DND-41 (cell line): ENCODE results near the gene CDK5.
A peak's percentile ranks its signal among the peaks of the same experiment; 100 is the strongest.

ENCODE experiments used
- ATAC-seq: fragments of 200-7000 bp; cut with Tn5 transposase; 3 replicates; pipeline ENCODE4 v1.9.1; 2021; ENCODE audit warnings: low read depth; ENCODE audit not compliant: insufficient read depth
- DNase-seq: peaks from one replicate; pipeline ENCODE4 v3.0.0-alpha.2; 2020
- H2AFZ ChIP-seq: 2 replicates; pipeline ENCODE4 v1.6.0; 2012; ENCODE audit warnings: low read depth, low read length
- H3K27ac ChIP-seq: 2 replicates; pipeline ENCODE4 v1.5.1; 2012; ENCODE audit warnings: low read length, inconsistent platforms
- H3K27me3 ChIP-seq: fragments of 200-600 bp; sonication (generic); 2 replicates; pipeline ENCODE4 v1.6.0; 2012; ENCODE audit warnings: low read length, mild to moderate bottlenecking, inconsistent platforms; ENCODE audit not compliant: insufficient read depth, poor library complexity
- H3K36me3 ChIP-seq: 2 replicates; pipeline ENCODE4 v1.5.1; 2012; ENCODE audit warnings: low read length, inconsistent platforms; ENCODE audit not compliant: insufficient read depth
- H3K4me1 ChIP-seq: 2 replicates; pipeline ENCODE4 v1.5.1; 2012; ENCODE audit warnings: mild to moderate bottlenecking, low read length; ENCODE audit not compliant: insufficient read depth
- H3K4me2 ChIP-seq: 2 replicates; pipeline ENCODE4 v1.6.0; 2012; ENCODE audit warnings: mild to moderate bottlenecking, moderate library complexity, low read length, inconsistent platforms; ENCODE audit not compliant: insufficient read depth
- H3K4me3 ChIP-seq, 2 experiments: fragments of 200-600 bp in 1 of 2; shearing (Covaris generic) in 1 of 2; 2 replicates each; pipeline ENCODE4 v1.5.1; 2012 to 2016; ENCODE audit warnings: inconsistent platforms in 2 of 2, low read length in 2 of 2, mild to moderate bottlenecking in 2 of 2, low read depth in 1 of 2, moderate library complexity in 1 of 2
- H3K79me2 ChIP-seq: 2 replicates; pipeline ENCODE4 v1.6.0; 2012; ENCODE audit warnings: low read length, inconsistent platforms; ENCODE audit not compliant: insufficient read depth
- H3K9ac ChIP-seq: 2 replicates; pipeline ENCODE4 v1.6.0; 2012; ENCODE audit warnings: low read depth, mild to moderate bottlenecking, inconsistent platforms, low read length, moderate library complexity
- H3K9me3 ChIP-seq: 2 replicates; pipeline ENCODE4 v1.5.1; 2012; ENCODE audit warnings: low read length, moderate library complexity, mild to moderate bottlenecking, inconsistent platforms; ENCODE audit not compliant: insufficient read depth, severe bottlenecking
- H4K20me1 ChIP-seq: 2 replicates; pipeline ENCODE4 v1.6.0; 2012; ENCODE audit warnings: low read length; ENCODE audit not compliant: insufficient read depth
- CTCF ChIP-seq: IDR thresholded peaks from 2 replicates; pipeline ENCODE4 v1.5.1; 2012; ENCODE audit warnings: borderline replicate concordance, low read length, moderate library complexity, mild to moderate bottlenecking; ENCODE audit not compliant: poor library complexity, severe bottlenecking; ENCODE audit errors: extremely low read depth
- EZH2 ChIP-seq: IDR thresholded peaks from 3 replicates; pipeline ENCODE4 v1.6.1; 2012; ENCODE audit warnings: borderline replicate concordance, low read depth, mild to moderate bottlenecking, moderate library complexity, low read length, inconsistent platforms; ENCODE audit not compliant: severe bottlenecking

CDK5 gene

GRCh38 chr7:151080522-151081169 lies 22.9 kb upstream of the CDK5 start, which contains the start of gene FASTK:
Gene FASTK, minus strand, starts transcription at chr7:151080809. Its CDS starts 43 bp downstream, at chr7:151080766.
- H4K20me1 ChIP-seq: peaks cover 39% of the 10 kb centered on the region
- ATAC-seq: peak; percentile 83
- TF ChIP-seq EZH2: no peak
- peak; percentile 91 for DNase-seq
- H3K4me3 ChIP-seq: peak within 1 kb of the TSS; percentile 91 to 93
- H3K27me3 ChIP-seq: peaks cover 10% of the 10 kb centered on the region
- H3K27ac ChIP-seq: peak within 1 kb of the TSS; percentile 92
- H3K36me3 ChIP-seq: peaks cover 54% of the 10 kb centered on the region
- peak within 1 kb of the TSS; percentile 94 for H2AFZ ChIP-seq
- no peaks in the 10 kb centered on the region for H3K9me3 ChIP-seq
- peaks cover 60% of the 10 kb centered on the region for H3K4me1 ChIP-seq
- peaks cover 49% of the 10 kb centered on the region for H3K79me2 ChIP-seq
- H3K4me2 ChIP-seq: peak within 1 kb of the TSS; percentile 97
- peak within 1 kb of the TSS; percentile 99 for H3K9ac ChIP-seq

- ATAC-seq: peak; percentile 4
- peak overlapping the region; percentile 99 for H3K9ac ChIP-seq
- H3K36me3 ChIP-seq: peaks cover 60% of the 10 kb centered on the region
- DNase-seq: peak; percentile 39
- peaks cover 49% of the 10 kb centered on the region for H3K79me2 ChIP-seq
- H3K4me3 ChIP-seq: peak overlapping the region; percentile 91 to 93
- peak overlapping the region; percentile 97 for H3K4me2 ChIP-seq
- peak overlapping the region; percentile 92 for H3K27ac ChIP-seq
- peak overlapping the region; percentile 94 for H2AFZ ChIP-seq
- TF ChIP-seq EZH2 (no peak), CTCF (no peak)
- no peaks in the 10 kb centered on the region for H3K9me3 ChIP-seq
- H4K20me1 ChIP-seq: peaks cover 39% of the 10 kb centered on the region
- H3K4me1 ChIP-seq: peaks cover 55% of the 10 kb centered on the region
- H3K27me3 ChIP-seq: peaks cover 4% of the 10 kb centered on the region
Observed at GRCh38 chr7:151080067-151080521, 22.4 kb upstream of the CDK5 start.

- H3K27ac ChIP-seq: peak overlapping the region; percentile 92
Observed at GRCh38 chr7:151079199-151079910, 21.7 kb upstream of the CDK5 start.

More at GRCh38 chr7:151079199-151079910, 21.7 kb upstream of the CDK5 start:
- TF ChIP-seq EZH2 (no peak), CTCF (no peak)
- no peak for ATAC-seq
- H3K9me3 ChIP-seq: no peaks in the 10 kb centered on the region
- DNase-seq: no peak
- peak overlapping the region; percentile 91 to 93; a peak in 3 of 4 replicates for H3K4me3 ChIP-seq
- H4K20me1 ChIP-seq: peaks cover 39% of the 10 kb centered on the region
- H3K4me2 ChIP-seq: peak overlapping the region; percentile 97
- H3K27me3 ChIP-seq: no peaks in the 10 kb centered on the region
- H3K36me3 ChIP-seq: peaks cover 67% of the 10 kb centered on the region
- peaks cover 55% of the 10 kb centered on the region for H3K4me1 ChIP-seq
- peak overlapping the region; percentile 99 for H3K9ac ChIP-seq
- H3K79me2 ChIP-seq: peaks cover 49% of the 10 kb centered on the region
- no peak overlapping the region for H2AFZ ChIP-seq
